HG03135 (cell line): ENCODE results near the gene MYRIP.
"Not testable (repeated sequence)": the region's sequence is repeated elsewhere in the genome, so short reads cannot be mapped to it uniquely, and the experiment has no call there.

Experiments used
- ATAC-seq: cut with Tn5 transposase; IDR thresholded peaks from one replicate; pipeline ENCODE4 v1.9.1; 2021; ENCODE audit warnings: mild to moderate bottlenecking, moderate library complexity; ENCODE audit not compliant: unreplicated experiment

Gene MYRIP

GRCh38 chr3:40258555-40258954 lies 449.1 kb downstream of the MYRIP start:
- ATAC-seq, result no peak

- no peak for ATAC-seq
Measured at GRCh38 chr3:40262331-40262730, 452.9 kb downstream of the MYRIP start.

GRCh38 chr3:40264451-40264850 lies 455.0 kb downstream of the MYRIP start:
- no peak for ATAC-seq

- no peak for ATAC-seq
Measured at GRCh38 chr3:40265181-40265580, 455.8 kb downstream of the MYRIP start.

GRCh38 chr3:40267937-40268724 lies 458.7 kb downstream of the MYRIP start:
- no peak for ATAC-seq

DNA sequence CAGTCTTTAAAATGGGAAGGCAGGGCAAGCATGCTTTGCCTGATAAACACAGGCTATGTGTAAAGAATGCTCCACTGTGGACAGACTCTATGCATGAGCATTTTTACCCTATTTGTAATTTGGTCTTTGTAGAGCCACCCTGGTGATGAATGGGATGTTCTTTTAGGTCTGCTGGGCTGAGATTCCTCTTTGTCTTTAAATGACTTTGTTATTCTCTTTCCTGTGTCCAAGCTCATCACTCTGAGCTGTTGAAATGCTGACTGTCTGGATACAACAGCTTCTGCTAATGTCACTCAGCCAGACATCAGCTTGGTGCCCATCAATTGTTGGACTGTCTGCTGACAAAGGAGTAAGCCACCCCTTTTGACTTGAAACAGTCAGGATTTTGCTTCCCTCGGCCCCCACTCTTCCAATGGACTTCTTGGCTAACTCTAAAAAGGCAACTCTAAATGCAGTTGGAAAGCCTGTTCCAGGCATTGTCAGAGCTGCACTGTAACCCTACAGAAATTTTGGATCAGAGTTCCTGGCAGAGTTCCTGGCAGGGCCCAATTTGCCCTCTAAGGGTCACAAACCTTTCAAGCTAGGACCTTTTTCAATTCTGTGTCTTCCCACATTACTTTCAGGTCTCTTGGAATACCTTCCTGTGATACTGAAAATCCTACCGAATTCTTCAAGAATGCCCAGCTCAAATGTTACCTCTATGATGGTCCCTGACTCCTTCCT lies 459.6 kb downstream of the MYRIP start:
- ATAC-seq, result no peak

DNA sequence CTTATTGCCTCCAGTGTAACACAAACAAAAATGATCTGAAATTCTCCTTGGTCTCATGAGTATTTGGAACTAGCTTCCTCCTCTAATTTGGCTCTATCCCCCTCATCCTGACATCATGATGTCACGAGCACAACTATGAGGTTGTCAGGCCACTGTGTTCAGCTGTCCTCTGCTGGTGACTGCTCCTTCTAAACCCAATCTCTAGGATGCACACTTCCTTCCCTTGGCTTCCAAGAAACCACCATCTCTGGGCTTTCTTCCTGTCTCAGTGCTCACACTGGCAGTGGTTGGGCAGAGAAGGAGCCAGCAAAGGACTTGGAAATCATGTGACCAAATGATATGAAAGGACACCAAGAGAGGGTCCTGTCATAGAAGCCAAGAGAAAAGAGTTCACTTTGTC lies 469.4 kb downstream of the MYRIP start:
- ATAC-seq, result no peak

- ATAC-seq, result no peak
Measured at GRCh38 chr3:40281995-40282394, 472.6 kb downstream of the MYRIP start.

GRCh38 chr3:40283057-40283456 lies 473.6 kb downstream of the MYRIP start:
- ATAC-seq, result not testable (repeated sequence)

DNA sequence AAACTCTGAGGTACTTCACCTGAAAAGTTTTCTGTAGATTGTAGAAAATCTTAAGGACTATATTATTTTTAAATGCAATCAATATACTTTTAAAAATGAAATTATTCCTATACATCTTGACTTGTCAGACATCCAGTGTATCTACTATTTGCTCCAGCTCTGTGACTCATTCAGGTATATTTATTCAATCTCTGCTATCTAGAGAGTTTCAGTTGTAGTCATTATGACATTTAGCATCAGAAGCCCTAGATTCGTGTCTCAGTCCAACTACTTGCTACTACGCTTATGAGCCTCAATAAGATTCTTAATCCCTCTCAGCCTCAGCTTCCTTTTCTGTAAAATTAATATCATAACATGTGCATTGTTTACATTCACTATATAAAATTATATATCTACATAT lies 477.8 kb downstream of the MYRIP start:
- no peak for ATAC-seq

- ATAC-seq, result no peak
Measured at GRCh38 chr3:40290396-40290795, 481.0 kb downstream of the MYRIP start.

DNA sequence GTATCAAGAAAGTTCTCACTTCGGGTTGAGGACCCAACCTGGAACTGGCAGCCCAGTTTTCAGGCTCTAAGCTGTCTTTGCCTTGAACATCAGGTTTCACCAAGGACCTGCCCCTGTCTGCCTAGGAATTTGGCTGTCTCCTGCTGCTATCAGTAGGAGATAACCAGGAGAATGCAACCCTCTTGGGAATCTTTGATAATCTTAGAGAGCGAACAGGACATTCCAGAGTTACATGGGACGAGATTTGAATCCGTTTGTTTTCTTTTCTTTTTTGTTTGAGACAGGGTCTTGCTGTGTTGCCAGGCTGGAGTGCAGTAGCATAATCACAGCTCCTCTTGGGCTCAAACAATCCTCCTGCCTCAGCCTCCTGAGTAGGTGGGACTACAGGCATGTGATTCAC lies 482.1 kb downstream of the MYRIP start:
- ATAC-seq, result no peak

DNA sequence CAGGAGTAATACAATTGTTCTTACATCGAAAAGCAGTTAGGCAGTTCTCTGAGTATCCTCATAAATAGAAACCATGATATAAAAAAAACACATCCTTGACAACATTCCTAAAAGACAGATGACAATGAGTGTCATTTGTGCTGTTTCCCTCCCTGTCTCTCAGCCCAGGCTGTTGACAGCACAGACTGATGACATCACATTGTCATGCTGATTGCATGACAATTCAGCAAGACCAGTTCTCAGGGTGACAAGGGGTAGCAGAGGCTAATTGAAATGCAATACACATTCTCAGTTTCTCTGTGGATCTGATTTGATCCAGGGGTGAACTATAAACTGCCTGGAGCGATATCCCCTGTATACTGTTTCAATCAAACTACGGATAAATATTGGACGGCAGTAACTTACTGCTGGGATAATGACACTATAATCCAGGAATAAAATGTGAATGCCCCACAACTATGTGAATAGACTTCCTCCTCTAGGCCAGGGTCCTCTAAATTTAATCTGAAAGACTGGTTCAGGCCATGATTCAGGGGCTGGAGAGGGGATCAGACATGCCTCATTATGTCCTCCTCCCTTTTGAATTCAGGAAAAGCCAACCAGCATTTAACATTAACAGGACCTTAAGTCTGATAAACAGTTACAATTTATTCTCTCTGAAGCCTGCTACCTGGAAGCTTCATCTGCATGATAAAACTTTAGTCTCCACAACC lies 483.4 kb downstream of the MYRIP start:
- no peak for ATAC-seq

DNA sequence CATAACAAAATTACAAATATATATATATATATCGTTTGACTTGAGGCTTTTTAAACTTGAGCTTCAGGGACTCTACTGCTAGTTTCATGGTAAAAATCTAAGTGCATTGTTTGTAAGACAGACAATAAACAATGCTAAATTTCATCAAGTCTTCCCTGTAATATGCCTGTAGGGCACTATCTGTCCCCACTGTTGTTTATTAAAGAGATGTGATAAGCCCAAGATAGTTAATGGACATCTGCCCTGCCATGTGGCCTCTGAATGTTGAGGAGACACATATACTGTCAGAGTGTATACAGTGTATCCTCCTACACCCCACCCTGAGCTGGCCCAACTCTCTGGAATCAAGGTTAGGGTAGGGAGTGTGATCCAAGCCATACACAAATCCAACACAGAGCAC lies 485.0 kb downstream of the MYRIP start:
- ATAC-seq, result no peak

DNA sequence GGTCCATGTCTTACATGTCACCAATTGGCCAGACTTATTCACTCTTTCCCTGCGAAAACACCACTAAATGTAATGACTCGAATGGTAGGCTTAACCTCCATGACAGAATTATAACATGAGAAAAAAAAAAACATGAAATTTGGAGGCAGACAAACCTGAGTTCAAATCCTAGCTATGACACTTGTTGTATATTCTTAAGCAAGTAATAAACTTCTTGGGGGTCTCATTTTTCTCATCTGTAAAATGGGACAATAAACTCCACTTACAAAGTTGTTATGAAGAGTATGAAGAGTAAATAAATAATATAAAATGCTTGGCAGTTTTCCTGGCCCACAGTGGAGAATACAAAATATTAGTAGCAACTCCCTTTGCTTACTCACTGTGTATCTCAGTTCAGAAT lies 488.7 kb downstream of the MYRIP start:
- ATAC-seq, result no peak

DNA sequence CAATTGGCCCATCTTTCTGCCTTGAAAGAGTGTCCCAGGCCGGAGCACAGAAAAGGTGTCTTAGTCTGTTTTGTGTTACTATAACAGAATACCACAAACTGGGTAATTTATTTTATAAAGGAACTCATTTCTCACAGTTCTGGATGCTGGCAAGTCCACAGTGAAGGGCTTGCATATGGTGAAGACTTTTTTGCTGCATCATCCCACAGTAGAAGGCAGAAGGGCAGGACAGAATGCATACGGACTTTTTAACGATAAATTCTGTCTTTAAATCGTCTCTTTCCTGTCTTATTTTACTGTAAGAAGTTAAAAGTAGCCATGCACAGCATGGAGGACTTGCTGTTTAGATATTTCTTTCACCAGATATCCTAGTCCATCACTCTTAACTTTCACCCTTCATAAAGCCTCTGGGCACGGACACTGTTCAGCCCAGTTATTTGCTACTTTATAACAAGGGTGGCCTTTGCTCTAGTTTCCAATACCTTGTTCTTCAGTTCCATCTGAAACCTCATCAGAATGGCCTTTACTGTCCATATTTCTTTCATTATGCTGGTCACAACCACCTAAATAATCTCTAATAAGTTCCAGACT lies 489.8 kb downstream of the MYRIP start:
- no peak for ATAC-seq

DNA sequence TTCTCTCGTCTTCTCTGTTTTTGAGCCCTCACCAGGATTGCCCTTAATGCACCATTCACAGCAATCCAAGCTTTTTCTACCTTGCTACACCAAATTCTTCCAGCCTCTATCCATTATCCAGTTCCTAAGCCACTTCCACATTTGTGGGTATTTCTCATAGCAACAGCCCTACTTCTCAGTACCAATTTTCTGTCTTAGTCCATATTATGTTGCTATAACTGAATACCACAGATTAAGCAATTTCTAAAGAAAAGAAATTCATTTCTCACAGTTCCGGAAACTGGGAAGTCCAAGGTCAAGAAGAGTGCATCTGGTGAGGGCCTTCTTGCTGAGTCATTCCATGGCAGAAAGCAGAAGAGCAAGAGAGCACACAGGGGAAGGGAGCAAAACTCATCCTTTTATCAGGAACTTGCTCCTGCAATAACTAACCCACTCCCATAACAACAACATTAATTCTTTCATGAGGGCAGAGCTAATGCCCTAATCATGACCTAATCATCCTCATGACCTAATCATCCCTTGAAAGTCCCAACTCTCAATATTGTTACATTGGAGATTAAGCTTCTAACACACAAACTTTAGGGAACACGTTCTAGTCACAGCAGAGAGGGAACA lies 490.4 kb downstream of the MYRIP start:
- no peak for ATAC-seq

GRCh38 chr3:40302784-40303183 lies 493.4 kb downstream of the MYRIP start:
- ATAC-seq, result no peak

GRCh38 chr3:40304352-40304751 lies 494.9 kb downstream of the MYRIP start:
- ATAC-seq, result no peak

DNA sequence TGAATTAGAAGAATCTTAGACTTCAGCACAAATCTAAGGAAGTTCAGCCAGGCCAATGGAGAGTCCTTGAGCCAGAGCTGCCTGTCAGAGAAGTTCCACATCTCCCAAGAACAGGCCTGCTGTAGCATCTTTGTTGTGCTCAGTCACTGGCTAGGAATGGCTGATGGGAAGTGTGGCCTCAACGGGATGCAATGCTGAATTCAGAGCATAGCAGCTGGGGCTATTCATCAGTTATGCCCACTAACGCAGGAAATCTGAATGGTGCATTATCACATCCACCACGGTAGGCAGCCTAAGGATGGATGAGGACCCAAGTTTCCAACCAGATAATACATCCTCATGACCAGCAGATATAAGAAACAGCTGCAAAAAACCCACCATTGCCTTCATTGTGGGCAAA lies 496.9 kb downstream of the MYRIP start:
- ATAC-seq, result no peak

DNA sequence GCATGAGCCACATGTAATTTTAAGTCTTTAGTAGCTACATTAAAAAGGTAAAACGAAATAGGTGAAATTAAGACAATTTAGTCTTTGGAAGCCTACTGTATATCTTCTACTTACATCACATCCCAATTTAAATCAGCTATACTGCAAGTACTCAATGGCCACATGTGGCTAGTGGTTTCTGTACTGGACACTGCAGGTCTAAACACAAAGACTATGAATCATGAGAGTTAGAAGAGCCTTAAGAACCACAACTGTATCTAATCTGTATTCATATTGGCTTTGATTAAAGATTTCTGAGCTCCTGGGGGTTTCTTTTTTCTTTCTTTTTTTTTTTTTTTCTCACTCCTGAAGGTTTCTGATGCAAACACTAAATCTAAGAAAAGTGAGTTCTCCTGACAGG lies 497.8 kb downstream of the MYRIP start:
- ATAC-seq, result no peak
